Measurements from ENCODE around the gene CHRNA3.

DNA sequence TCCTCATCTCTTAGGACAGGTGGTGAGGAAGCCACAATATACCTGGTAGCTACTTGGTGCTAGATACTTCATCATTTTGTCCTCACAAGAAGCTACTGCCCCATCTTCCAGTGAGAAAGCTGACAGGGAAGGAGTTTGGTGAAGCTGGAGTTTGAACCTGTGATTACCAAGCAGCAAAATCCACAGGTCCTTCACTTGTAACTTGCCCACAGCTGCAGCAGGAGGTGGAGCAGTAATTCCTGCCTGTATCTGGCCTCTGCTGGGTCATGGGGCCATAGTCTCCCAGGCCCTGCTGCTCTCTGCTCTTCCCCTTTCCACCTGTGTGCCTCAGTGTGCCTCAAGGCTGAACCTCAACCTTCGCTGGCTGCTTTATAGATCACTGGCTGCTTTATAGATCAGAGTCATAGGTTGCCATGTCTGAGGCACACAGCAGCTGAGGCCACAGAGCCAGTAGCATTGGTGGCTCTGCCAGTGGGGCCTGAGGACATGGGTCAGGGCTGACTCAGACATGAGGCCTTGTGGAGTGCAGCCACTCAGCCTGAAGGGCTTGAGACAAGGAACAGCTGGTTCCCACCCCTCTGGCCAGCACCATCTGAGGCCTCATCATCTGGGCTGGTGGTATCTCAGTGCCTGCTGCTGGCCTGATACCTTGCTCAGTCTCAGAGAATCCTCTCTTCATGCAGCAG, 31.3 kb upstream of the CHRNA3 start:
- TF ChIP-seq NRF1 (IDR thresholded peaks at IDR 0.05; ENCODE audit: low read depth, low read length) (no peak), RFX5 (IDR thresholded peaks at IDR 0.05; ENCODE audit: low read length) (no peak), SMC3 (IDR thresholded peaks at IDR 0.05; ENCODE audit: low read depth, low read length) (no peak), POLR2AphosphoS5 (IDR thresholded peaks at IDR 0.05; ENCODE audit: low read depth, low read length) (no peak), SIN3A (IDR thresholded peaks at IDR 0.05; ENCODE audit: borderline replicate concordance, low read depth, low read length) (no peak), NFIC (IDR thresholded peaks at IDR 0.05; ENCODE audit: borderline replicate concordance) (no peak), YY1 (IDR thresholded peaks at IDR 0.05; ENCODE audit: low read depth) (no peak)
- TF ChIP-seq, protein P1, sequence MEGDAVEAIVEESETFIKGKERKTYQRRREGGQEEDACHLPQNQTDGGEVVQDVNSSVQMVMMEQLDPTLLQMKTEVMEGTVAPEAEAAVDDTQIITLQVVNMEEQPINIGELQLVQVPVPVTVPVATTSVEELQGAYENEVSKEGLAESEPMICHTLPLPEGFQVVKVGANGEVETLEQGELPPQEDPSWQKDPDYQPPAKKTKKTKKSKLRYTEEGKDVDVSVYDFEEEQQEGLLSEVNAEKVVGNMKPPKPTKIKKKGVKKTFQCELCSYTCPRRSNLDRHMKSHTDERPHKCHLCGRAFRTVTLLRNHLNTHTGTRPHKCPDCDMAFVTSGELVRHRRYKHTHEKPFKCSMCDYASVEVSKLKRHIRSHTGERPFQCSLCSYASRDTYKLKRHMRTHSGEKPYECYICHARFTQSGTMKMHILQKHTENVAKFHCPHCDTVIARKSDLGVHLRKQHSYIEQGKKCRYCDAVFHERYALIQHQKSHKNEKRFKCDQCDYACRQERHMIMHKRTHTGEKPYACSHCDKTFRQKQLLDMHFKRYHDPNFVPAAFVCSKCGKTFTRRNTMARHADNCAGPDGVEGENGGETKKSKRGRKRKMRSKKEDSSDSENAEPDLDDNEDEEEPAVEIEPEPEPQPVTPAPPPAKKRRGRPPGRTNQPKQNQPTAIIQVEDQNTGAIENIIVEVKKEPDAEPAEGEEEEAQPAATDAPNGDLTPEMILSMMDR (IDR thresholded peaks at IDR 0.05): no peak
